Stimulated activated naive CD4-positive, alpha-beta T cell (primary cell): Measurements from ENCODE around the gene PSMD1.

ENCODE experiments used
- DNase-seq, 6 experiments: peaks; one replicate each; lab custom pipeline; 2025; lab: John Stamatoyannopoulos, UW

Gene PSMD1

DNA sequence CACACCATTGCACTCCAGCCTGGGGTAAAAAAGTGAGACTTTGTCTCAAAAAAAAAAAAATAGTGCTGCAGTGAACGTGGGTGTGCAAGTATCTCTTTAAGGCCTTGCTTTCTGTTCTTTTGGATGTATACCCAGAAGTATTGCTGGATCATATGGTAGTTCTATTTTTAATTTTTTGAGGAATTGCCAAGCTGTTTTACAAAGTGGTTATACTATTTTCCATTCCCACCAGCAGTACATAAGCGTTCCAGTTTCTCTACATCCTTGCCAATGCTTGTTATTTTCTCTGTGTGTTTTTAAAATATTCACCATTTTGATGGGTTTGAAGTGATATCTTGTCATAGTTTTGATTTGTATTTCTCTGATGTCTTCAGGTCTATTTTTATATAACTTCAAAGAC lies 154.8 kb downstream of the PSMD1 start:
- no peak for DNase-seq

DNA sequence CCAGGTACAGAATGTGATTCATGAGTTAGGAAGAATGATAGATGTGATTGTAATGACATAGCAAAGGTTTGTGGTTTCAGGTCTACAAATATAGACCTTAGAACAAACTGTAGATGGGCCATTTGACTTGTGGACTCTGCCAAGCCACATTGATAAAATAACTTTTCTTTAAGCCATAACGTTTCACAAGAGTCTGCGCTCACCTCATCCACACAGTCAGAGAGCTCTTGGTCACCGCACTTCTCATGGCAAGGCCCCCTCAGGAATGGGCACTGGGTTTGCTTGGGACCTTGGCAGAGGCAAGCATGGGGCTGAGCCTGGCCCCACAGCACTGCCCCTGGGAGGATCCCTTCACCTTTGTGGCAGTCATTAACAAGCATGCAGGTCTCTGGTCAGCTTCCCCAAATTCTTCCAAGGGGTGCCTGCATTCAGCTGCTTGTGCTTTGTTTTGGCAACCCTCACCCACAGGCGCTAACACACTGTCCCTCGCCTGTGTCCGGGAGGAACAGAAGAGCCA lies 155.7 kb downstream of the PSMD1 start:
- DNase-seq, result no peak

DNA sequence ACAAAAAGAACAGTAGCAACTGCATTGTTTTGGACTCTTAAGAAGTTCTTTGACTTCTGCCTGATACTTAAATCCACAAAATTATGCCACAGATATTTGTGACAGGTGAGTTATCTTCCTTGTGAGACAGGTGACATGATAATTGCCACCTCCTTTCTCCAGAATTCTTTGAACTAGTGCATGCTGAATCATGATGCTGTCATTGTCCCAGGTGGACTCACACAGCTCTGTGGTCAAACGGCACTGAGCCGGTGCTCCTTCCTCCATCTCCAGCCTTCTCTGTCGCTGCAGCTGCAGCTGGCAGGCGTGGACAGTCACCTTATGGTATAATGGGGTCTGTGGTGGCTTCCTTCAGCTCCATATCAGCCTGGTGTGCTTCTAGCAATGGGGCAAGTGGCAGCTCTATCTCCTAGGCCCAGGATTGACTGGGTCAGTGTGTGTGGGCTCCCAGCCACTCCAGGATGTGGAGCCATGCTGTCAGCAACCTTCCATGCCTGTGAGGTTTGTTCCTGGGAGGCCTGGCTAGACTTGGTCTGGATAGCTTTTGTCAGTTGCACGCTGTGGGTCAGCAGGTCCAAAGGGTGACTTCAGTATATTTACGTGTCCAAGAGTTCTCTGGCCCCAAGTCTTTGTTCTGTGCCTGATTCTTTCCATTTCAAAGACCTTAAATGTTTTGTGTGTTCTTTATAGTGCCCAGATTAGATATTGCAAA lies 157.4 kb downstream of the PSMD1 start:
- no peak for DNase-seq

DNA sequence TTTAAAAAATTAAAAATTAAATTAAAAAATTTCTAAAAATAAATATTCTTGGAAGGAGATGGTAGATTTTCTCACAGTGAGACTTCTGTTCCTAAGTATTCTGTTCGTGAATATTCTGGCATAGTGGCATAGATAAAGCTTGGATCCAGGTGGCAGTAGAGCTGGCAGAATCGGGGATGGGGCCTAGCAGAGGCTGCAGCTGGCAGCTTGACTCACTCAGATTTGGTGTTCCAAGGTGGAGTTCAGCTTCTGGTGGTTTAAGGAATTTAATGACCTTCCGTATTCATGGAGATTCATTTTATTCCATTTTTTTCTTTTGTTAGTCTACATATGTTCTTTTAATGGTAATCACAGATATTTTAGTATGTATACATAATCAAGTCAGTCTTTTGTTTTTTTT lies 161.7 kb downstream of the PSMD1 start:
- DNase-seq, result no peak

DNA sequence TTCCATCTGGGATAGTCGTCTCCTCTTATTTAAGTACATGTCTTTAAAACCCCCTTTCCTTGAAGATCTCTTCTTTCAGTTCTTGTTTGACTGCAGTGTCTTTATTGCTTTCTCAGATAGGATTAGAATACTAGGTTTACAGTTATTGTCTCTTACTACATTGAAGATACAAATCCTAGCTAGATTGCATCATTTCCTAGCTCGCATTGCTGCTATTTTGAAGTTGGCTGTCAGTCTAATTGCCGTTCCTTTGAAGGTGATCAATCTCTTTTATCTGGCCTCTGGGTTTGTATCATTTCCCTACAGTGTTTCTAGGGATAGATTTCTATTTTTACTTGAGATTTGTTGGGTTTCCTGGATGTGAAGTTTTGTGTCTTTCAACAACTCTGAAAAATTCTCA lies 162.6 kb downstream of the PSMD1 start:
- no peak for DNase-seq

DNA sequence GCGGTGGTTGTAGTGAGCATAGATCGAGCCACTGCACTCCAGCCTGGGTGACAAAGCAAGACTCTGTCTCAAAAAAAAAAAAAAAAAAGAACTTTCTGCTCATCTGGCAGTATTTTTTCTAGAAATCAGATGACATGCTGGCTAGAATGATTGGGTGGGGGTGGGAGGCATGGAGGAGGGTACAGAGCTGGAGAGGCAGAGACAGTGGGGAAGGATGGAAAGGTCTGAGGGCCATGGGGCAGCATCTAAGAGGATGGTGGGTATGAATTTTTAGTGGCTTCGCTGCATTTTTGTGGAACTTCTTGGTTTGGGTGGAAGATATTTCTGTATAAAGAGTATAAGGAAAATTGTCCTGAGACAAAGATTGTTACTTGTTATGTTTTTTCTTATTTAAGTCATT lies 165.1 kb downstream of the PSMD1 start:
- DNase-seq, result no peak
